HG03575 (cell line): ENCODE data around the gene TTYH2.

Experiments
- ATAC-seq: cut with Tn5 transposase; IDR thresholded peaks from one replicate; pipeline ENCODE4 v1.9.1; 2021; ENCODE audit not compliant: unreplicated experiment, insufficient number of reproducible peaks, low FRiP score; ENCODE audit errors: extremely low read depth

Gene TTYH2

GRCh38 chr17:74299226-74300009 lies 86.0 kb downstream of the TTYH2 start:
- ATAC-seq, result no peak

- ATAC-seq, result no peak
Measured at GRCh38 chr17:74303305-74303704, 89.9 kb downstream of the TTYH2 start.

GRCh38 chr17:74304184-74304583 lies 90.8 kb downstream of the TTYH2 start:
- ATAC-seq, result no peak

- no peak for ATAC-seq
Measured at GRCh38 chr17:74305865-74306654, 92.7 kb downstream of the TTYH2 start.

- ATAC-seq, result no peak
Measured at GRCh38 chr17:74307984-74308773, 94.8 kb downstream of the TTYH2 start.

- no peak for ATAC-seq
Measured at GRCh38 chr17:74309902-74310301, 96.5 kb downstream of the TTYH2 start.
